Panc1 (cell line): Measurements from ENCODE around the gene PKNOX2.

Experiments
- CTCF ChIP-seq: fragments of 450-650 bp; IDR thresholded peaks from 2 replicates; pipeline ENCODE4 v1.5.1; 2017; ENCODE audit warnings: mild to moderate bottlenecking
- SIN3A ChIP-seq: IDR thresholded peaks from 2 replicates; pipeline ENCODE4 v1.6.1; 2012; ENCODE audit warnings: low read depth, mild to moderate bottlenecking, low read length, moderate library complexity, borderline replicate concordance; ENCODE audit not compliant: insufficient read depth

- no peak for TF ChIP-seq CTCF
- TF ChIP-seq SIN3A: no peak
These were observed 170.6 kb downstream of the PKNOX2 start for GRCh38 chr11:125335106-125335505.
